Cardiac fibroblast (primary cell): ENCODE data around the gene PEX14.

Experiments
- DNase-seq, 2 donors: peaks; one replicate each; pipeline versions ENCODE4 v3.0.0 to v3.0.0-alpha.2; 2010; ENCODE audit warnings: low read depth in 2 of 2
- H3K4me3 ChIP-seq, 2 donors: replicated peaks in 1 of 2; 1 replicate in 1 of 2; 2 replicates in 1 of 2; pipeline ENCODE4 v1.5.1; 2011; ENCODE audit warnings: low read depth in 2 of 2, low read length in 2 of 2, mild to moderate bottlenecking in 2 of 2, moderate library complexity in 1 of 2
- TF ChIP-seq, protein P1 (sequence below): IDR thresholded peaks from one replicate; pipeline ENCODE4 v1.5.1; 2011; ENCODE audit warnings: low read depth, mild to moderate bottlenecking, low read length, inconsistent platforms

Gene PEX14

DNA sequence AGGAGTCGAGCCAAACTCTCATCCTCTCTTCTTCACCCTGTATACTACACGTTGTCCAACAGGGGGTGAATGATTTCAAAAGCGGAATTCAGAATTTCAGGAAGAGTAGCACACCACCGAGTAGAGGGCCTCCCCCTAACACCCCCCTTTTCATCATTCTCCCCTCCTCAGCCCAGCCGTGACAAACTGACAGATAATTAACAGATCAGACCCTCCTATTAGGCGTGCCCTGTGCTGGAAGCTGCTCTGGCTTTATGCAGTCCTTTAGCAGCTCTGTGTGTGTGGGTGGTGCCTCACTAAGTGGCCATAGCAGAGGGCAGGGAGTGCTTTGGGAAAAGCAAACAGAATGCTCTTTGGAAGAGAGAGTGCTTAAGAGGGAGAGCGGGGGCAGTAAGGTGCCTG, 44.3 kb downstream of the PEX14 start:
- H3K4me3 ChIP-seq, result no peak overlapping the region
- TF ChIP-seq, protein P1, sequence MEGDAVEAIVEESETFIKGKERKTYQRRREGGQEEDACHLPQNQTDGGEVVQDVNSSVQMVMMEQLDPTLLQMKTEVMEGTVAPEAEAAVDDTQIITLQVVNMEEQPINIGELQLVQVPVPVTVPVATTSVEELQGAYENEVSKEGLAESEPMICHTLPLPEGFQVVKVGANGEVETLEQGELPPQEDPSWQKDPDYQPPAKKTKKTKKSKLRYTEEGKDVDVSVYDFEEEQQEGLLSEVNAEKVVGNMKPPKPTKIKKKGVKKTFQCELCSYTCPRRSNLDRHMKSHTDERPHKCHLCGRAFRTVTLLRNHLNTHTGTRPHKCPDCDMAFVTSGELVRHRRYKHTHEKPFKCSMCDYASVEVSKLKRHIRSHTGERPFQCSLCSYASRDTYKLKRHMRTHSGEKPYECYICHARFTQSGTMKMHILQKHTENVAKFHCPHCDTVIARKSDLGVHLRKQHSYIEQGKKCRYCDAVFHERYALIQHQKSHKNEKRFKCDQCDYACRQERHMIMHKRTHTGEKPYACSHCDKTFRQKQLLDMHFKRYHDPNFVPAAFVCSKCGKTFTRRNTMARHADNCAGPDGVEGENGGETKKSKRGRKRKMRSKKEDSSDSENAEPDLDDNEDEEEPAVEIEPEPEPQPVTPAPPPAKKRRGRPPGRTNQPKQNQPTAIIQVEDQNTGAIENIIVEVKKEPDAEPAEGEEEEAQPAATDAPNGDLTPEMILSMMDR, result no peak
- DNase-seq, result no peak

DNA sequence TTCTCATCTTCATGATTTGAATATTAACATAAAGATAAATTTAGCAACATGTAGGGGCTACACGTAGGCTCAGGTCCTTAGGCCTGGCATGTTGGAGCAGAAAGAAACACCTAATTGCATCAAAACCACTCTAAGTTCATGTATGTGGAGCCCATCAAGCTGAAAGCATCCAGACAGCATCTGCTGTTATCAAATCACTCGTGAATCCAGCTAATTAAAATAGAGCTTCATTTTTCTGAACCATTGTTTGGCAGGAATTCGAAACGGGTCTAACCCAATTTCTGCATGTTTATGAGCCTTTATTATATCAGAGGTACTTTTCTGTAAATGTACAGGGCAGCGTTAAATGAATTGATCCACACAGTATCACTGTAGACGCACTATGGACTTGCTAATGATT, 45.7 kb downstream of the PEX14 start:
- DNase-seq, result no peak
- TF ChIP-seq, protein P1, result no peak
- no peak overlapping the region for H3K4me3 ChIP-seq

DNA sequence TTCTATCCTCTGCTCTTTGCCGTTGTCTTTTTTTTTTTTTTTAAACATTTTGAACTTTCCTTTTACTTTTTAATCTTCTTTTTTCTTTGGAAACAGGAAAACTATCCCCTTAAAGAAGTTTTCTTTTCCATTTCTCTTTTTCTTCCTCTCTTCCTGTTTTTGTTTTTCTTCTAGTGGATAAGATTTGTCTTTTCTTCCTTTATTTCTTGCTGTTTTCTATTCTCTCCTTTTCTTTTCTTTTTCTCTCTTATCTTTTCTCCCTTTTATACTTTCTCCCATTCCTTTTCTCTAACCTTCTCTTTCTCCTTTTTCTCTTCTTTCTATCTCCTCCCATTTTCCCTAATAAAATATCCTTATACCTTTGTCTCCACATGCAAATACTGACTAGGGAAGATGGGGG, 46.2 kb downstream of the PEX14 start:
- no peak for DNase-seq
- TF ChIP-seq, protein P1, result no peak
- no peak overlapping the region for H3K4me3 ChIP-seq

DNA sequence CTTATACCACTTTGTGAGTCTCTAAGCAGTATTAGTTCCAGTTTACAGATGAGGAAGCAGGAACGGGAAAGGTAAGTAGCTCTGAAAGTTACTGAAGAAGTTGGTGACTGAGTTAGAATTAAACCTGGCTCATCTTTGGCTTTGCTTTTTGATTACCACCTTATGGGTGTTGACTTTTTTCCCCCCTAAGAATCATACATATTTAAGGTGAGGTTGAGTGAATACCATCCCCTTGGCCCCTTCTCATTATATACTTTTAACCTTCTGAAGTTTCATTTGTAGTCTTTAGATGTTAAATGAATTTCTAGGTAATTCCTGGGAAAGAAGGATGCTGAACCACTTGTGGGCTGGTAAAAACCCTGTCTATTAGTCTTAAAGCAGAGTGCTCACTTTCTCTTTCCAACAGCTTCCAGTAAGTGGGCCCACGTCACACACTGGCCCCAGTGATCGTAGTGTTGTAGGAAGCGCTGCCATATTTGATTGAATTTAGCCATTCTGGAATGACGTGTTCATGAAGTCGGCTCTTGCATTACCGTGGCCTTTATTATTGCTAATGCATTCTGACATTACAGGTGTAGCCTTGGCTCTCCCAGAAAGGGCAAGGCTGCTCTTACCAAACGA, 46.9 kb downstream of the PEX14 start:
- TF ChIP-seq, protein P1, result no peak
- no peak for DNase-seq
- H3K4me3 ChIP-seq, result no peak overlapping the region

DNA sequence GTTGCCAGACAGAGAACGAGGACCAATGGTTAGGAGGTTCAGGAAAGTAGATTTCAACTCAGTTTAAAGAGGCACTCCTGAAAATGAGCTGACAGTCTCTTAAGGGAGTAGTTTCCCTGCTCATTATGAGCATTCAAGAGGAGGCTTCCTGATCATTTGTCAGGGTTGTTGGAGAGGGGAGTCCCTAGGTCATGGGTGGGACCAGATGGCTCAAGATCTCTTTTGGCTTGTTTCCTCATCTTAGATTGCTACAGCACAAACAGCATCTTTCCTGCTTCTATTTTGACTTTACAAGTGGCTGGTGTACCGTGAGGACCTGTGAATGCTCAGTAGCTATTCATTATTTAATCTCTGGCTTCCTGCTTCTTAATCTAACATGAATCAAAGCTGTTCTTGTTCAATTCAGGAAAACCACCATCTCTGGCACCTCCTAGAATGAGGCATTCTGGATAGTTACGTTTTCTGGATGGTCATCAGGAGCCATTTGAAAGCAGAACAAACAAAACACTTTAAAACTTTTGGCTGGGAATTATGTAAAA, 47.6 kb downstream of the PEX14 start:
- TF ChIP-seq, protein P1, result no peak
- no peak for DNase-seq
- H3K4me3 ChIP-seq, result no peak overlapping the region

DNA sequence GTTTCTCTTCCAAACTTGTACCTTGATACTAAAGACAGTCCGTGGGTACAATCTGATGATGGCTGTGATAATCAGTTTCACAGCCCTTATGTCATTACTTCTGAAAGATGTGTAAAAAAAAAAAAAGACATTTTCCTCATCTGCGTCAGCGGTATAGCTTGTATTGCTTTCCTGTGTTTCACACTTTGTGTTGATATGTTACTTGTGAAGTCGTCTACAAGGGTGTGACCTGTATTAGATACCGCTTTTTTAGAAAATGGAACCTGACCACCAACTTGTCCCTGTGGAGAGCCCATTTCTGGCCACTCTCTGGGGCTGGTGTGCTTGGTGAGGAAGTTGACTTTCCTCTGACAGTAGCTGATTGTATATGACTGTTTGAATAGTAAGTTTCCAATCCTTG, 50.5 kb downstream of the PEX14 start:
- TF ChIP-seq, protein P1, result no peak
- no peak for DNase-seq

More for the DNA sequence above, 50.5 kb downstream of the PEX14 start:
- no peak overlapping the region for H3K4me3 ChIP-seq
